Testis (tissue), 2 donors: ENCODE results near the gene LMAN2L.

Source experiments
- CTCF ChIP-seq, 3 experiments: fragments of 450-650 bp in 2 of 3; fragments of 200-600 bp in 1 of 3; sonication (generic) in 1 of 3; IDR thresholded peaks; one replicate each; pipeline ENCODE4 v1.5.1; 2016 to 2019; ENCODE audit warnings: antibody characterized with exemption in 3 of 3, mild to moderate bottlenecking in 2 of 3, moderate library complexity in 1 of 3
- POLR2A ChIP-seq: fragments of 450-650 bp; IDR thresholded peaks from one replicate; pipeline ENCODE4 v1.6.1; 2017; ENCODE audit warnings: antibody characterized with exemption, mild to moderate bottlenecking, moderate library complexity

GRCh38 chr2:96715658-96716057, 24.2 kb downstream of the LMAN2L start:
- TF ChIP-seq CTCF (IDR thresholded peaks at IDR 0.05) (no peak), POLR2A (no peak)
